GM19239 (cell line): ENCODE results near the gene PLAAT3.
"Not testable (repeated sequence)": the region's sequence is repeated elsewhere in the genome, so short reads cannot be mapped to it uniquely, and the experiment has no call there.

ENCODE experiments used
- DNase-seq: peaks from one replicate; pipeline ENCODE4 v3.0.0; 2011; ENCODE audit warnings: low spot score; ENCODE audit not compliant: insufficient read length
- FAIRE-seq: peaks from 2 replicates; lab custom pipeline; 2011; peaks lifted over from hg19 to GRCh38; lab: Jason Lieb, UNC

Gene PLAAT3

DNA sequence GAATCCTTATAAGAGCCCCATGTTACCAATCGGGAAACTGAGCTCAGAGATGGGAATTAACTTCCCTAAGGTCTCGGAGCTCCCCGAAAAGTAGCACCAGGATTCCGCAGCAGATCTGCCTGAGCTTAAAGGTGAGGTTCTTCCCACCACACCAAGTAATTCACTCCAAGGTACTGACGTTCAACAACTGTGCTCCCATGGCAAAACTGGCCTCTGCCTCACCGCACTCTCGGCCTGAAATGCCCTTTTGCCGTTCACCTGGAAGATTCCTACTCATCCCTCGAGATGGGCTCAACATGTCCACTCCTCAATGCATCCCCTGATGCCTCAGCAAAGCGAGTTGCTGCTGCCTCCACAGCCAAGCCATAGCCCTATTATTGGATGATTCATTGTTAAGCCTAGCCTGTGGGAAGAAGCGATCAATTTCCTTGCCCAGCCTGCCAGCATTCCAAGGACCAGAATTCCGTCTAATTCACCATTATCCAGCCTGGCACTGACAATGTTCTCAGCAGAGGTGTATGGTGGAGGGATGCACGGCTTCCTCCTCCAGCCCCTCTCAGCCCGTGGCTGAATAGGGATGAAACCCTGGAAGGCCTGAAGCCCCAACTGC is 4.2 kb downstream of the PLAAT3 start:
- no peak for FAIRE-seq
- DNase-seq = no peak

DNA sequence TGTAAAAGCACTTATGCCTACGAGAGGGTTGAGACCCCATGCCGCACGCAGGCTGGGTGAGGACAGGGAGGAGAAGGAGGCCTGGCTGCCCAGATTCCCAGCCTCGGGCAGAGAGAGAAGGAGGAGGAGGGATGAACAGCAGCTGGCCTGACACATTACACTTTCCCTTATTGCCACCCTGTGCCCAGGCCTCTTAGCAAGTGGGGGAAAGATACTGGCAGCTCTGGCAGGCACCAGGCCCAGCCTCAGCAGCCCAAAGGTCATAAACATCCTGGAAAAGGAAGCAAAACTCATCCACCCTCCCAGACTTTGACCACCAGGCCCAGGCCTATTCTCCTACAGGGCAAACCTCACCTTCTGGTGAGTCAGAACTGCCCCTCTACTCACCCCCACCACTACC is 4.7 kb downstream of the PLAAT3 start:
- FAIRE-seq = no peak
- no peak for DNase-seq

DNA sequence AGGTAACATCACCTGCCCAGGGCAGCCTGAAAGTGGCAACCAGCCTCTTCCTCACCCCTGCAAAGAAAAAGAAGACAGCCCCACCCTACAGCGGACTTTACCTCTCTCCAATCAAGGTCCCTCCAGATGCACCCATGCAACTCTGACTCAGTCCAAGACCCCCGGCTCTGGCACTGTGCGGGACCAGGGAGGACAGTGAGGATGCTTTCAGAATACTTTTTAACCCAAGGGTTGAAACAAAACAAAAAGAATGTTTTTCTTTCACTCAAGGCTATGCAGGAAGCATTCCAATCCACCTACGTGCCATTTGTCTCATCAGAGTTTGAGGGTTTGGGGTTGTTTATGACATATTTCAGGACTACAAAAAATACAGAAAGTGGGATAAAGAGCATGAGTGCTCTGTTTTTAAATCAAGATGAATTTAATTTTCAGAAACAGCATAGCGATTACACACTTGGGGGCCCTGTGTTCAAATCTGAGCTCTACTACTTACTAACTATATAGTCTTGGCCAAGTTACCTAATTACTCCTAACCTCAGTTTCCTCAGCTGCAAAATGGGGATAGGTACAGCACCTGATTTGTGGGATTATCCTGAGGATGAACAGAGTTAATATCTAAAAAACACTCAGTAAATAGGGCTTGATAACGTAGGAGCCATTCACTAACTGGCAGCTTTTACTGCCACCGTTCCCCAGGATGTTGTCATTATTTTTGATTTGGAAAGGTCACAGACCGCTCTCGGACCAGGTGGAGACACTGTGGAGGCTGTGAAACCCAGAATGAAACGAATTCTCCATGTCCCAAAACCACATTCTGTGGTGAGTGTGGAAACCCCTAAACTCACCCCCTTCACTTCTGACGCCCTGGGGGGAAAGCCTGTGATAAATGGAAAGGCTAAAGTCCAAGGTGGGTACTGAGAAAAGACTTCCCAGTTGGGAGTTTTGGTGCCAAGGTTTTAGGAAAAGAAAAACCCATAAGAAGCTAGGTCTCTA is 5.6 kb downstream of the PLAAT3 start:
- FAIRE-seq = no peak
- DNase-seq = no peak

DNA sequence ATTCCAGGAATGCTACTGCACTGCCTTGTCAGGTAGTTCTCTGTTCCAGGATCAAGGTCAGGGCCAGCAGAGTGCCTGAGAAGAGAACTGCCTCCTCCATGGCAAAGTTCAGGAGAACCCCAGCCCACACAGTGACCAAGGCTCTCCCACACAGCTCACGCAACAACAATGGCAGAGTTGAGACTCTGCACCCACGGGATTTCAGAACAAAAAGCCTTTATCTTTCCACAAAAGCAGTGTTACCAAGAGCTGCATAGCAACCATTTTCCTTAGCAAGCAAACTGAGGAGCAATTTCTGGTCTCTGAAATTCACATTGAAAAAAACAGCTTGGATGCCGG is 11.1 kb downstream of the PLAAT3 start:
- DNase-seq = no peak
- no peak for FAIRE-seq

DNA sequence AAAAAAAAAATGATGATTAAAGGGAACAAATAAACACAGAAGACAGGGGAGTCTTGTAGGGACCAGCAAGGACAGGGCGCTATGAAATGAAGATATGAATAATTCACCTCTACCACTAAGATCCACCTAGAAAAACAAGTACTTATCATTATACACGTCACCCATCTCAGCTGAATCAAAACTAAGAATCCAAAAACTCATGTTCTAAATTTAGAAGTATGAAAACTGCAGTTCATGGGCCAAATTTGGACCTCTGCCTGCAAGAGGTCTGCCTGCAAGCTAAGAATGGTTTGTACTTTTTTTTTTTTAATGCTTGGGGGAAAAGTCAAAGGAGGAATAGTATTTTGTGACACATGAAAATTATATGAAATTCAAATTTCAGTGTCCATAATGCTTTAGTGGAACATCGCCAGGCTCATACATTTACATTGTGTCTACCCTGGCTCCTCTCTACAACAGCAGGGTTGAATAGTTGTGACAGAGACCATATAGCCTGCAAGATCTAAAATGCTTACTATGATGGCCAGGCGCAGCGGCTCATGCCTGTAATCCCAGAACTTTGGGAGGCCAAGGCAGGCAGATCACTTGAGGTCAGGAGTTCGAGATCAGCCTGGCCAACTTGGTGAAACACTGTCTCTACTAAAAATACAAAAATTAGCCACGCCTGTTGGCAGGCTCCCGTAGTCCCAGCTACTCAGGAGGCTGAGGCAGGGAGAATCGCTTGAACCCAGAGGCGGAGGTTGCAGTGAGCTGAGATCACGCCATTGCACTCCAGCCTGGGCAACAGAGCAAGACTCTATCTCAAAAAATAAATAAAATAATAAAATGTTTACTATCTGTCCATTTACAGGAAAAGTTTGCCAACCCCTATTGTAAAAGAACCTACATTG is 11.7 kb downstream of the PLAAT3 start:
- FAIRE-seq, DNase-seq: not testable (repeated sequence)

DNA sequence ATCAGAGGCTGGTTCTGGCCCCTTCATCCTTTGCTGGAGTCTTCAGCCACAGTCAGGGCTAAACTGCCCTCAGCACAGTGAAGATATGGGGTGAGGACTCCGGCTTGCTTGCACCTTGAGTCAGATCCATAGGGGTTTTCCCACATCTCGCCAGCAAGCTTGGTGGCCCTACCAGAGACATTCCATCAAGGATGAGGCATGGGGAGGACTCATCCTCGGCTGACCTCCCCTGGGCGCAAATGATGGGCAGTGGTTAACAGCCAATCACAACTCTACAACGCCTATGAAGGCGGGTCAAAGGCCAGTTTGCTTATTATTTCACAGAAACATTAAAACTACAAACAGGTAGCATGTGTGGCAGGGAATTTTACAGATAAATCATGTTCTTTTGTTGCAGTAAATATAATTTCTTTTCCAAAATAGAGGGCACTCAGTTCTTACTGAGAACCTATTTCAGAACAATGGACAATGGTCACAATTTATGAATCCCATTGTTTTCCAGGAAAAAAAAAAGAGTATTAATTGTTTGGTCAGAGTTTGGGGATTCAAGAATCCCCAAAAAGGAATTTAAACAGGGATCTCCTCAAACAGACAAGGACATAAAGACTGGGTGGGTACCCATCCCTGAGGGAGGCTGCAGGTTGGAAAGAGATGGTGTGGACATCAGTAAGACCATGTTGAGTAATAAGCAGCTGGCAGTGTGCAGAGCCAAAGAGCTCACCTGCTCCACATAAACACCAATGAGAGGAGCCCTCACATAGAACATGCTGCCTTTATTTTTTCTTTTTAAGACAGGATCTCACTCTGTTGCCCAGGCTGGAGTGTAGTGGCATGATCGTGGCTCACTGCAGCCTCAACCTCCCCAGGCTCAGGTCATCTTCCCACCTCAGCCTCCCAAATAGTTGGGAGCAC is 14.8 kb downstream of the PLAAT3 start:
- FAIRE-seq = no peak

DNA sequence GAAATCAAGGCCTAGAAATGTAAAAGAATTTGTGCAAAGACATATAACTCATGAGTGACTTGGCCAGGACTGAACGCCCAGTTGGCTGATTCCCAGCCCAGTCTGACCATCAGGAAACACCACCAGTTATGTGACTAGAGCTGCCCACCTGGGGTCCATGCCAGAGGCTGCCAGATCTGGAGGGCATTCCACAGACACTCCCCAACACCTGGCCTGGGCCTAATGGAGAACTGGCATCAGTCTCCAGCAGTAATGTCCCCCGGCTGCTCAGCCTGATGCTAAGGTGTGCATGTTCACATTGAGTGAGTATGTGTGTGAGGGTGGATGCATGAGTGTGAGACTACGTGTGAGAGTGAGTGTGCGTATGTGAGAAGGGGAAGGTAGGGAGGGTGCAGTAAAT is 15.7 kb downstream of the PLAAT3 start:
- no peak for DNase-seq
- no peak for FAIRE-seq

More for the DNA sequence above, 14.8 kb downstream of the PLAAT3 start:
- DNase-seq = no peak

DNA sequence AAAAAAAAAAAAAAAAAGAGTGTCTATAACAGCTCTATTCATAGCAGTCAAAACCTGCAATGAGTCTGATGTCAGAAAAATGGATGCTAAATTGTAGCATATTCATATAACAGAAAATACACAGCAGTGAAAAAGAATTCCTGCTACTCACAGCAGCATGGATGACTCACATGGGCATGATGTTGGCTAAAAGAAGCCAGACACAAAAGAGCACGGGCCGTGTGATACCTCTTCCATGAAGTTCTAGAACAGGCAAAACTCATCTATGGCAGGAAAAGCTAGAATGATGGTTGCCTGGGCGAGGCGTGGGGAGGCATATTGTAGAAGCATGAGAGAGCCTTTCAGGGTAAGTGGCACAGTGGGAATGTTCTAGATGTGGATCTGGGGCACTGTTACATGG is 18.9 kb downstream of the PLAAT3 start:
- no peak for DNase-seq
- FAIRE-seq = no peak

DNA sequence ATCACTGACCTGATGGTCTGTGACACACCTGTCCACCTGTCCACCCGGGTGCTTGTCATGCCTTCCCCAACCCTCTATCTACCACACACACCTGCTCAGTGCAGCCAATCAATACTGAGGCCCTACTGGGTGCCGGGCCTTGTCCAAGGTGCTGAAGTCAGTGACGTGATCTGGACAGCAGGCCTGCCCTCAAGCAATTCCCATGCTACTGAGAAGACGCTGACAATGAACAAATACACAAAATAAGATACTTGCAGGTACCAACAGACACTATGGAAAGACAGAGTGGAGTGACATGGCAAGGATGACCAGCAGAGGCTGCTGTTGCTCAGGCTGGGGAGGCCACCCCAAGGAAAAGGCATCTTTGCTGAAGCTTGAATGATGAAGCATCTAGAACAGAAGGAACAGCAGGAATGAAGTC is 21.2 kb downstream of the PLAAT3 start:
- DNase-seq = no peak
- no peak for FAIRE-seq

DNA sequence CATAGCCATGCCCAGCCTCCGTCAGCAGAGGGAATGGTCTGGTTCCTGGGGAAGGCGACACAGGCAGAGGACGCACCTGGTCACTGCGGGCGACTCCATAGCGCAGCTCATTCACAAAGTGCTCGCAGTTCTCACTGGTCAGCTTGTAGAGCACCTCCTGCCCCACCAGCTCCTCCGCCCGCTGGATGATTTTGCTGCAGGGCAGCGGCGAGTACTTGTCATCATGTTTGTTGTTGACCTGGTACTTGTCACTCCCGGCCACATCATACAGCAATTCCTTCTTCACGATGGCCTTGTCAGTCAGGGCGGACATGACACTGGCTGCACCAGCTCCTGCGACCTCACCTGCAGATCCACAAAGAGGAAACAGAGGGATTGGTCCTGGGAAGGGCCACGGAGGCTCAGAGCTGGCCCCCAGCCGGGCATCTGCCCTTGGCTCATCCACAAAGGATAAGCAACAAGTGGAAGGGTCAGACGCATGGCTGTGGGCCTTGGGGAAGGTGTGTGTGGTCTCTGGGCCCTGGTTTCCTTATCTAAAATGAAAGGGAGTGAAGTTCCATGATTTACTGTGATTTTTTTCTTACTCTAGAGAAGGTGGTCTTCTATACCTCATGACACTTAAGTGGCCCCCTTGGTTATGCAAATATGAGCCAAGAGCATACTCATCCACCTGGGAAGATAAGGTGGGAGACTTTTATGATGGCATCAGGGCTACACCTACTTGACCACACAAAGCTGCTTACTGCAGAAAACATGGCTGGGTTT is 24.0 kb downstream of the PLAAT3 start:
- no peak for FAIRE-seq
- no peak for DNase-seq

DNA sequence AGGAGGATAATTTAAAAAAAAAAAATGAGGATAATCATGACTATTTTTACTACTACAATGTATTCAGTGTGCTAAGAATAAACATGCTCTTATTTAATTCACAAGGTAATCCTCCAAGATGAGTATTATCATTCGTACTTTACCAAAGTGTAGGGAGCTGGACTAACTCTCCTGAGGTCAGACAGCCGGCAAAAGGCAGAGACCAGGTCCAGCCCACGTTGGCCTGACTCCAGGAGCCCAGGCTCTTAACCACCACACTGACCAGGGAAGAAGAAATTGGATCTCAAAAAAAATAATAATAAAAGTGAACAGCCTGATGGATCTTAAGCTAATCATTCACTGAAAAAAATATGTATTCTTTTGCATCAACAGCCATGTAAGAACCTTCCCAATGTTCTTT is 25.2 kb downstream of the PLAAT3 start:
- DNase-seq (no peak), FAIRE-seq (no peak)

DNA sequence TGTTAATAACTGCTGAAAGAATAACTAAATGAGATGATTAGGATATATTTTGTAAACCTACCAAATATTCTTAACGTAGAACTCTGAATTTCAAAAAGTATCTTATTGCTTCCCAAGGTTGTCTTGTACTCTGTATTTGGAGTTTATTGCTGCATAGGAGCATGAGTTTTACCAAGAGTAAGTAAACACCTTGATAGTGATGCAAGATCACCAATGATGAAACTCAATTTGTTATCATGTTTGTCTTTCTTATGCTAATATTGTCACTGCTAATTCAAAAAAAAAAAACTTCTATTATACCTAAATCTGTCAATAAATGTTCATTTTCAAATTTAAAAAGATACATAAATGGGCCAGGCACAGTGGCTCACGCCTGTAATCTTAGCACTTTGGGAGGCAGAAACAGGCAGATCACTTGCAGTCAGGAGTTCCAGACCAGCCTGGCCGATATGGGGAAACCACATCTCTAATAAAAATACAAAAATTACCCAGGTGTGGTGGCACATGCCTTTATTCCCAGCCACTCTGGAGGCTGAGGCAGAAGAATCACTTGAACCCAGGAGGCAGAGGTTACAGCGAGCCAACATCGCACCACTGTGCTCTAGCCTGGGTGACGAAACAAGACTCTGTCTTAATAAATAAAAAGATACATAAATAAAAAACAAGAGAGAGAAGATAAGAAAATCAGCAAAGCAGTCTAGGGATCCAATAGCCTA is 27.6 kb downstream of the PLAAT3 start:
- DNase-seq (no peak), FAIRE-seq (no peak)

DNA sequence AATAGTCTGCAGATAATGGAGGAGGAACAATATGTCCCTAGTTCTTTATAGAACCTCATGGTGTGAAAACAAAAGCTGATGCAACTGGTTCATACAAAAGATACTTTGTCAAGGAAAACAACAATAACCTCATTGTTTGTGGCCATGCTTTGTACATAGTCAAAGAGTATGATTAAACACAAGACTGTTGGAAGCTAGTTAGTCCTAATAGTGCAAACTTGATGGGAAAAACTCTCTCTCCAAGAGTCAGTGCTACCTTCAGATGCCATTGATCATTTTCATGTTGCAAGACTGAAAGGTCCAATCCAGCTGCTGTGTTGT is 30.9 kb downstream of the PLAAT3 start:
- DNase-seq (no peak), FAIRE-seq (no peak)

DNA sequence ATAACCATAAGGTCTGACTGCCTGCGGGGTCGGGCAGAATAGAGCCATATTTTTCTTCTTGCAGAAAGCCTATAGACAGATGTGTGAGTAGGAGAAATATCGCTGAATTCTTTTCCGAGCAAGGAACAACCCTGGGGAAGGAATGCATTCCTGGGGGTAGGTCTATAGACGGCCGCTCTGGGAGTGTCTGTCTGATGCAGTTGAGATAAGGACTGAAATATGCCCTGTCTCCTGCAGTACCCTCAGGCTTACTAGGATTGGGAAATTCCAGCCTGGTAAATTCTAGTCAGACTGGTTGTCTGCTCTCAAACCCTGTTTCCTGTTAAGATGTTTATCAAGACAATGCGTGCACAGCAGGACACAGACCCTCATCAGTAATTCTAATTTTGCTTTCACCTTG is 33.0 kb downstream of the PLAAT3 start:
- DNase-seq, FAIRE-seq: not testable (repeated sequence)

DNA sequence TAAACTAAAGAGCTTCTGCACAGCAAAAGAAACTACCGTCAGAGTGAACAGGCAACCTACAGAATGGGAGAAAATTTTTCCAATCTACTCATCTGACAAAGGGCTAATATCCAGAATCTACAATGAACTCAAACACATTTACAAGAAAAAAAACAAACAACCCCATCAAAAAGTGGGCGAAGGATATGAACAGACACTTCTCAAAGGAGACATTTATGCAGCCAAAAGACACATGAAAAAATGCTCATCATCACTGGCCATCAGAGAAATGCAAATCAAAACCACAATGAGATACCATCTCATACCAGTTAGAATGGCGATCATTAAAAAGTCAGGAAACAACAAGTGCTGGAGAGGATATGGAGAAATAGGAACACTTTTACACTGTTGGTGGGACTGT is 35.4 kb downstream of the PLAAT3 start:
- FAIRE-seq, DNase-seq: not testable (repeated sequence)

DNA sequence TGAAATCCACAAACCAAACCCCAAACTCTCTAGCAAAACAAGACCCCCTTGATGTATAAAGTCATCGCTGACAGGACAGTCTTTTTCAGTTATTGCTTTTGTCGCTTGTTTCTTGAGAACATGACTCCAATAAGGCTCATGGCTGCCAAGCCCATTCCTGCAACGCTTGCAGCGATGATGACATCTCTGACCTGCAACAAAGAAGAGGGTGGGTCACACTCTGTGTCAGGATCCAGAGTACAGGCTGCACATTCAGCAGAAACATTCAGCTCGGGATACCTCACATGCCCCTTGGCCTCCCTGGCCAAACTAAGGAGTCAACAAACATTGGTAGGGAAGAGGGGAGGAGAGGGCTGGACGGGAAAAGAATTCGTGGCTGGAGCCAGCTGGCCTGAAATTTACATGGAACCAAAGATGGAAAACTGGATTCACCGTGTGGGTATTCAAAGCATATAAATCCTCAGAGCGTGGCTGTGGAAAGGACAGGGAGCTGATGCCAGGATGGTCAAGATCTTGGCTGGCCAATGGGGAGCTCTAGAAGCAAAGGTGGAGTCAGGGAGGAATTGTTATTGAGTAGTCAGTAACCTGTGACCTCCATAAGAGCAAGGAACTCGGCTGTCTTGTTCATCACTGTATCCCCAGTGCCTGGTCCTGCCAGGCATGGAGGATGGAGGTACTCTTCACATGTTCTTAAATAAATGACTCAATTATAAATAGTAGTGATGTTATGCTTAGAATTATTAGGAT is 39.2 kb downstream of the PLAAT3 start:
- no peak for FAIRE-seq
- no peak for DNase-seq

DNA sequence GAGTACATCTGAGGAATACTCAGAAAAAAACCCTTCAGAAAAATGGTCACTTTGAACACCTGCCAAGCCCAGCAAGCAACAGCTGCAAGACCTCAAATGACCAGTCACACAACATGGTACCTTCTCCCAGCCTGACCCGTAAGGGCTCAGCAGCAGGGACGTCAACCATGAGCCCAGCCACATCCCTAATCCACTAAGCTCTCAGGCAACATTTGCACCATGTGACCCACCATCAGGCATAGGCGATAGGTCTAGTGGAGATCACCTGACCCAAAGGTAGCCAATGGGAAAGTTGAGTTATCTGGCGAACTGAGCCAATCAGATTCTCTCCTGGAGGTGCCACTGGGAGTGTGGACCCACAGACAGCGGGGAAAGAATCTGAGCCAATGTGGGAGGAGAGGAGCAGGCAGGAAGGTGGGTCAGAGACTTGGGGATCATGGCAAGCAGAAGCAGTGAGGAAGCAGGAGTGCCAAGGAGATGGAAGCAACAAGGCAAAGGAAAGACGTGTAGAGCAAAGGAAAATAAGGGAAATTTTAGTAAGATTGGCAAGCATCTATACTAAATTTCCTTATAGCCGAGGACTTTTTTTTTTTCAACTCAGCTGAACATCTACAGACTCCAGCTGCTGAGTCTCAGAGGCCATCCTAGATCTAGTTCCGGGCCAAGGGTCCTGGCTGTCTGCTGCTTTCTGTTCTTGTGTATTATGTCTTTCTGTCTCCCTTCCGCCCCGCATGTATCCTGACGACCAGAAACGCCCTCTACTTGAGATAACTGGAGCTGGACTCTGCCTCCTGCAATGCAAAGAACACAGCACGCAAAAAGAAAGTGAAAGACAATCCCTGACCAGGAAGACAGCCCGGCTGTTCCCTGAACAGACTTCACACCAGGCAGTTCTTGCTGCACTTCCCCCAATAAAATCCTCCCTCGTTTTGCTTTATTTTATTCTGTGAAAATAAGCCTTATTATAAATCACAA is 40.1 kb downstream of the PLAAT3 start:
- DNase-seq (no peak), FAIRE-seq (peak; percentile 93)
